ENCODE measurements around the gene MGA.

The MGA gene

DNA sequence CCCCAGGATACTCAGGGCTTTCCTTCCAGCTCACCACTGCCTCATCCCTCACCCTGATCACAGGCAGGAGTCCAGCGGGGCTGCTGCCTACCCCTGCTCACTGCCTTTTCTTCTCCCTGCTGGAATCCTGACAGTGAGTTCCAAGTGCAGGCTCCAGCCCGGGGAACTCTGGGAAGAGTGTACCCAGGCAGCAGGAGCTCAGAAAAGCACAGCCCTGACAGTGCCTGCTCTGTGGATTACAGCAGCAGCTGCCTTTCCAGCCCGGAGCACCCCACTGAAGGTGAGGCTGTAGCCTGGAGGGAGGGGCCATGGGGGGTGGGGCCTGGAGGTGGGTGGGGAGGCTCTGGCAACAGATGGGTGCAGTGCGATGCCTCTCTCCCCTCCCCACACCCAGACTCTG, 161.6 kb downstream of the MGA start (continued):
- TF ChIP-seq PPARA (CRISPR knock-in tag; IDR thresholded peaks at IDR 0.05; ENCODE audit: borderline replicate concordance), result no peak
- no peak for TF ChIP-seq ARNTL (CRISPR knock-in tag; IDR thresholded peaks at IDR 0.05; ENCODE audit: borderline replicate concordance, low read depth)
- TF ChIP-seq, protein P1, sequence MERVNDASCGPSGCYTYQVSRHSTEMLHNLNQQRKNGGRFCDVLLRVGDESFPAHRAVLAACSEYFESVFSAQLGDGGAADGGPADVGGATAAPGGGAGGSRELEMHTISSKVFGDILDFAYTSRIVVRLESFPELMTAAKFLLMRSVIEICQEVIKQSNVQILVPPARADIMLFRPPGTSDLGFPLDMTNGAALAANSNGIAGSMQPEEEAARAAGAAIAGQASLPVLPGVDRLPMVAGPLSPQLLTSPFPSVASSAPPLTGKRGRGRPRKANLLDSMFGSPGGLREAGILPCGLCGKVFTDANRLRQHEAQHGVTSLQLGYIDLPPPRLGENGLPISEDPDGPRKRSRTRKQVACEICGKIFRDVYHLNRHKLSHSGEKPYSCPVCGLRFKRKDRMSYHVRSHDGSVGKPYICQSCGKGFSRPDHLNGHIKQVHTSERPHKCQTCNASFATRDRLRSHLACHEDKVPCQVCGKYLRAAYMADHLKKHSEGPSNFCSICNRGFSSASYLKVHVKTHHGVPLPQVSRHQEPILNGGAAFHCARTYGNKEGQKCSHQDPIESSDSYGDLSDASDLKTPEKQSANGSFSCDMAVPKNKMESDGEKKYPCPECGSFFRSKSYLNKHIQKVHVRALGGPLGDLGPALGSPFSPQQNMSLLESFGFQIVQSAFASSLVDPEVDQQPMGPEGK (CRISPR knock-in tag; IDR thresholded peaks at IDR 0.05; ENCODE audit: borderline replicate concordance), result no peak
- no peak for TF ChIP-seq ZFP30 (CRISPR knock-in tag; IDR thresholded peaks at IDR 0.05)

DNA sequence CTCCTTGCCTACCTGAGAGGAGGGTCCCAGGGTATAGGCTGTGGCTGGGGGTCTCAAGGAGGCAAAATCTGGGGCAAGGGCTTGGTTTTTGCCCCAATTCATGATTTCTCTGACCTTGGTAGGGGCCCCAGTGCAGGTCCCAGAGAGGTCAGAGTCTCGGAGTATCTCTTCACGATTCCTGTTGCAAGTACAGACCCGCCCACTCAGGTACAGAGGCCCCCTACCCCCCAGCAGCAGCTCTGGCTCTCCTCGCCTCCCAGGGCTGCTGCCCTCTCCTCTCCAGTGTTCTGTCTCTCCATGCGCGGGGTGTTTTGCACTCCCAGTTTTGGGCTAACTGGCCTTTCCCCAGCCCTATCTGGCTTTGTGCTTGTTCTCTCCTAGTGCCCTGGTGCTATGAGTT, 162.3 kb downstream of the MGA start:
- TF ChIP-seq, protein P2, sequence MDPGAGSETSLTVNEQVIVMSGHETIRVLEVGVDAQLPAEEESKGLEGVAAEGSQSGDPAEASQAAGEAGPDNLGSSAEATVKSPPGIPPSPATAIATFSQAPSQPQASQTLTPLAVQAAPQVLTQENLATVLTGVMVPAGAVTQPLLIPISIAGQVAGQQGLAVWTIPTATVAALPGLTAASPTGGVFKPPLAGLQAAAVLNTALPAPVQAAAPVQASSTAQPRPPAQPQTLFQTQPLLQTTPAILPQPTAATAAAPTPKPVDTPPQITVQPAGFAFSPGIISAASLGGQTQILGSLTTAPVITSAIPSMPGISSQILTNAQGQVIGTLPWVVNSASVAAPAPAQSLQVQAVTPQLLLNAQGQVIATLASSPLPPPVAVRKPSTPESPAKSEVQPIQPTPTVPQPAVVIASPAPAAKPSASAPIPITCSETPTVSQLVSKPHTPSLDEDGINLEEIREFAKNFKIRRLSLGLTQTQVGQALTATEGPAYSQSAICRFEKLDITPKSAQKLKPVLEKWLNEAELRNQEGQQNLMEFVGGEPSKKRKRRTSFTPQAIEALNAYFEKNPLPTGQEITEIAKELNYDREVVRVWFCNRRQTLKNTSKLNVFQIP (CRISPR knock-in tag; IDR thresholded peaks at IDR 0.05; ENCODE audit: borderline replicate concordance, low read depth), result no peak
- TF ChIP-seq SNAI2 (CRISPR knock-in tag; IDR thresholded peaks at IDR 0.05), result no peak
- no peak for TF ChIP-seq ZNF8 (CRISPR knock-in tag; IDR thresholded peaks at IDR 0.05)
- TF ChIP-seq ZNF70 (CRISPR knock-in tag; IDR thresholded peaks at IDR 0.05), result no peak
- no peak for TF ChIP-seq ZNF565 (CRISPR knock-in tag; conservative IDR thresholded peaks at IDR 0.05; ENCODE audit: low read depth)
- TF ChIP-seq CSDC2 (CRISPR knock-in tag; IDR thresholded peaks at IDR 0.05), result no peak
- TF ChIP-seq ARNTL (CRISPR knock-in tag; IDR thresholded peaks at IDR 0.05; ENCODE audit: borderline replicate concordance, low read depth), result no peak
- TF ChIP-seq ZFP3 (CRISPR knock-in tag; IDR thresholded peaks at IDR 0.05), result no peak
- no peak for TF ChIP-seq ISL1 (CRISPR knock-in tag; IDR thresholded peaks at IDR 0.05)
- TF ChIP-seq, protein P3, sequence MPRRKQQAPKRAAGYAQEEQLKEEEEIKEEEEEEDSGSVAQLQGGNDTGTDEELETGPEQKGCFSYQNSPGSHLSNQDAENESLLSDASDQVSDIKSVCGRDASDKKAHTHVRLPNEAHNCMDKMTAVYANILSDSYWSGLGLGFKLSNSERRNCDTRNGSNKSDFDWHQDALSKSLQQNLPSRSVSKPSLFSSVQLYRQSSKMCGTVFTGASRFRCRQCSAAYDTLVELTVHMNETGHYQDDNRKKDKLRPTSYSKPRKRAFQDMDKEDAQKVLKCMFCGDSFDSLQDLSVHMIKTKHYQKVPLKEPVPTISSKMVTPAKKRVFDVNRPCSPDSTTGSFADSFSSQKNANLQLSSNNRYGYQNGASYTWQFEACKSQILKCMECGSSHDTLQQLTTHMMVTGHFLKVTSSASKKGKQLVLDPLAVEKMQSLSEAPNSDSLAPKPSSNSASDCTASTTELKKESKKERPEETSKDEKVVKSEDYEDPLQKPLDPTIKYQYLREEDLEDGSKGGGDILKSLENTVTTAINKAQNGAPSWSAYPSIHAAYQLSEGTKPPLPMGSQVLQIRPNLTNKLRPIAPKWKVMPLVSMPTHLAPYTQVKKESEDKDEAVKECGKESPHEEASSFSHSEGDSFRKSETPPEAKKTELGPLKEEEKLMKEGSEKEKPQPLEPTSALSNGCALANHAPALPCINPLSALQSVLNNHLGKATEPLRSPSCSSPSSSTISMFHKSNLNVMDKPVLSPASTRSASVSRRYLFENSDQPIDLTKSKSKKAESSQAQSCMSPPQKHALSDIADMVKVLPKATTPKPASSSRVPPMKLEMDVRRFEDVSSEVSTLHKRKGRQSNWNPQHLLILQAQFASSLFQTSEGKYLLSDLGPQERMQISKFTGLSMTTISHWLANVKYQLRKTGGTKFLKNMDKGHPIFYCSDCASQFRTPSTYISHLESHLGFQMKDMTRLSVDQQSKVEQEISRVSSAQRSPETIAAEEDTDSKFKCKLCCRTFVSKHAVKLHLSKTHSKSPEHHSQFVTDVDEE (CRISPR knock-in tag; IDR thresholded peaks at IDR 0.05), result no peak
- no peak for TF ChIP-seq RARB (CRISPR knock-in tag; IDR thresholded peaks at IDR 0.05)
- TF ChIP-seq TCF4 (CRISPR knock-in tag; IDR thresholded peaks at IDR 0.05; ENCODE audit: borderline replicate concordance), result no peak
- TF ChIP-seq ZFP30 (CRISPR knock-in tag; IDR thresholded peaks at IDR 0.05), result no peak
- no peak for TF ChIP-seq PPARA (CRISPR knock-in tag; IDR thresholded peaks at IDR 0.05; ENCODE audit: borderline replicate concordance)
- no peak for TF ChIP-seq ESRRG (CRISPR knock-in tag; IDR thresholded peaks at IDR 0.05)
- TF ChIP-seq, protein P4, sequence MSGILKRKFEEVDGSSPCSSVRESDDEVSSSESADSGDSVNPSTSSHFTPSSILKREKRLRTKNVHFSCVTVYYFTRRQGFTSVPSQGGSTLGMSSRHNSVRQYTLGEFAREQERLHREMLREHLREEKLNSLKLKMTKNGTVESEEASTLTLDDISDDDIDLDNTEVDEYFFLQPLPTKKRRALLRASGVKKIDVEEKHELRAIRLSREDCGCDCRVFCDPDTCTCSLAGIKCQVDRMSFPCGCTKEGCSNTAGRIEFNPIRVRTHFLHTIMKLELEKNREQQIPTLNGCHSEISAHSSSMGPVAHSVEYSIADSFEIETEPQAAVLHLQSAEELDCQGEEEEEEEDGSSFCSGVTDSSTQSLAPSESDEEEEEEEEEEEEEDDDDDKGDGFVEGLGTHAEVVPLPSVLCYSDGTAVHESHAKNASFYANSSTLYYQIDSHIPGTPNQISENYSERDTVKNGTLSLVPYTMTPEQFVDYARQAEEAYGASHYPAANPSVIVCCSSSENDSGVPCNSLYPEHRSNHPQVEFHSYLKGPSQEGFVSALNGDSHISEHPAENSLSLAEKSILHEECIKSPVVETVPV (CRISPR knock-in tag; IDR thresholded peaks at IDR 0.05), result no peak
- TF ChIP-seq, protein P1 (CRISPR knock-in tag; IDR thresholded peaks at IDR 0.05; ENCODE audit: borderline replicate concordance), result no peak
- no peak for TF ChIP-seq ZC3H10 (CRISPR knock-in tag; IDR thresholded peaks at IDR 0.05)
- TF ChIP-seq, protein P5, sequence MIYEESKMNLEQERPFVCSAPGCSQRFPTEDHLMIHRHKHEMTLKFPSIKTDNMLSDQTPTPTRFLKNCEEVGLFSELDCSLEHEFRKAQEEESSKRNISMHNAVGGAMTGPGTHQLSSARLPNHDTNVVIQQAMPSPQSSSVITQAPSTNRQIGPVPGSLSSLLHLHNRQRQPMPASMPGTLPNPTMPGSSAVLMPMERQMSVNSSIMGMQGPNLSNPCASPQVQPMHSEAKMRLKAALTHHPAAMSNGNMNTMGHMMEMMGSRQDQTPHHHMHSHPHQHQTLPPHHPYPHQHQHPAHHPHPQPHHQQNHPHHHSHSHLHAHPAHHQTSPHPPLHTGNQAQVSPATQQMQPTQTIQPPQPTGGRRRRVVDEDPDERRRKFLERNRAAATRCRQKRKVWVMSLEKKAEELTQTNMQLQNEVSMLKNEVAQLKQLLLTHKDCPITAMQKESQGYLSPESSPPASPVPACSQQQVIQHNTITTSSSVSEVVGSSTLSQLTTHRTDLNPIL (CRISPR knock-in tag; IDR thresholded peaks at IDR 0.05; ENCODE audit: low read depth), result no peak
- no peak for ATAC-seq

Data from SK-N-SH treated with all-trans-retinoic acid at 6 μM for 48 hours (cell line).